Stimulated activated CD4-positive, alpha-beta T cell treated with anti-CD3 and anti-CD28 coated beads, Interleukin-4, amount 100 ng/mL, for 48 hours (primary cell): ENCODE data around the gene CCDC146.
A peak's percentile ranks its signal among the peaks of the same experiment; 100 is the strongest.
"Not testable (repeated sequence)": the region's sequence is repeated elsewhere in the genome, so short reads cannot be mapped to it uniquely, and the experiment has no call there.

Experiments
- DNase-seq, 2 donors: peaks; one replicate each; pipeline ENCODE4 v3.0.0-alpha.2; 2020; ENCODE audit warnings: low read depth in 2 of 2

The CCDC146 gene

GRCh38 chr7:77154917-77155464 is 32.6 kb downstream of the CCDC146 start:
- not testable (repeated sequence) for DNase-seq

- DNase-seq = not testable (repeated sequence)
Observed at GRCh38 chr7:77155601-77156377, 33.4 kb downstream of the CCDC146 start.

DNA sequence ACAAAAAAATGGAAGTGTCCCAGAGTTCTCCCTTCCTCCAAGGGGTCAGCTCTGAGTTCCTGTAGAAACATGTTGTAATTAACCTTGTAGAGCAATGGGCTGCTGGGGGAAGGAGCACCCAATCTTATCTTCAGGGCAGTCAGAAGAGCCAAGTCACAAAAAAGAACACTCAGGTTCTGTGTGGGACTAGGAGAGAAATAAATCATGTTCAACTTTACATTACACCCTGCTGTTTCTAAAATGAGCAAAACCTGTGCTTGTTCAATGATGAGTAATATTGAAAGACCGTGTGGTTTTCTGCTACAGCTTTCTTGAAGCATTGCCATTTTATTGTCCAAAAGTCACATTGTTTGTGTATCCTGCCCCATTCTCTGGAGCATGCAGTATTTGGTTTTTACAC is 34.6 kb downstream of the CCDC146 start:
- not testable (repeated sequence) for DNase-seq

GRCh38 chr7:77157446-77157845 is 35.0 kb downstream of the CCDC146 start:
- DNase-seq = no peak

- not testable (repeated sequence) for DNase-seq
Observed at GRCh38 chr7:77171073-77171472, 48.7 kb downstream of the CCDC146 start.

DNA sequence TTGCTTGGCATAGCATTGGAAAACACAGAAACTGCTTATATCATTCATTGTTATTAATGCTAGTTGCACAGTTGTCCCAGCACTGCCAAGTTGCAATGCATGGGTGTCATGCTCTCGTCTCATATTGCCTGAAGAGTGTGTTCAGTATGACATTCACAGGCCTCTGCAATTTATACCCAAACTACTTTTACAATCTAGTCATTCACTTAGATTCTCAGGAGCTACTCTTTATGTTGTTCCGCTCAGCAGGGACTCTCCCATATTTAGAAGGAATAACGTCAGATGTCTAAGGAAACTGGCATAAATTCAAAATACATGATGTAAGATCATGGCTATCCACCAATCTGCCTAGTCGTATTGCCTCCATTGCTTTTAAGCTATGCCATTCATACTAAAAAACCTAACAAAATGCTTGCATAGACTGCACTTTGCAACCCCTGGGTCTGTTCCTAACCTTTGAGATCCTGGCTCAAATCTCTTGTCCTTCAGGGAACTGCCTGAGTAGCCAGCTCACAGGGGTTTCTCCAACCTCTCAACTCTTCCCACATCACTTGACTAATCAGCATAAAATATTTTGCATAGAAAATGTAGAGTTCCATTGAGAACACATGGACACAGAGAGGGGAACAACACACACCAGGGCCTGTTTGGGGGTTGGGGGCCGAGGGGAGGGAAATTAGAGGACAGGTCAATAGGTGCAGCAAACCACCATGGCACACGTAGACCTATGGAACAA is 50.2 kb downstream of the CCDC146 start:
- not testable (repeated sequence) for DNase-seq

DNA sequence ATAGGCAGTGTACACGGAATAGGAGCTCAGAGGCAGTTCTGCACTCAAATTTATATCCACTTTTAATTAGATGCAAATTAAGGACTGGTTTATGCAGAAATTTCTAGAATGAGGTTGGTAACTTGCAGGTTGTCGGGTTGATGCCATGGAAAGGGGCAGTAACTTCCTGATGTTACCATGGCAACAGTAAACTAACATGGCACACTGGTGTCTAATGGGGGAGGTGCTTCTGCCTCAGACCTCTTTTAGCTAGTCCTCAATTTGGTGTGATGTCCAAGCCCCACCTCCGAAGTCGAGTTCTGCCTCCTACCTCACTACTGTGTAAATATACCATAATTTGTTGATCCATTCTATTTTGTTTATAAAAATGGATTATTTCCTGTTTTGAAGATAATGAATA is 52.0 kb downstream of the CCDC146 start:
- DNase-seq = not testable (repeated sequence)

GRCh38 chr7:77175274-77175800 is 52.9 kb downstream of the CCDC146 start:
- not testable (repeated sequence) for DNase-seq

DNA sequence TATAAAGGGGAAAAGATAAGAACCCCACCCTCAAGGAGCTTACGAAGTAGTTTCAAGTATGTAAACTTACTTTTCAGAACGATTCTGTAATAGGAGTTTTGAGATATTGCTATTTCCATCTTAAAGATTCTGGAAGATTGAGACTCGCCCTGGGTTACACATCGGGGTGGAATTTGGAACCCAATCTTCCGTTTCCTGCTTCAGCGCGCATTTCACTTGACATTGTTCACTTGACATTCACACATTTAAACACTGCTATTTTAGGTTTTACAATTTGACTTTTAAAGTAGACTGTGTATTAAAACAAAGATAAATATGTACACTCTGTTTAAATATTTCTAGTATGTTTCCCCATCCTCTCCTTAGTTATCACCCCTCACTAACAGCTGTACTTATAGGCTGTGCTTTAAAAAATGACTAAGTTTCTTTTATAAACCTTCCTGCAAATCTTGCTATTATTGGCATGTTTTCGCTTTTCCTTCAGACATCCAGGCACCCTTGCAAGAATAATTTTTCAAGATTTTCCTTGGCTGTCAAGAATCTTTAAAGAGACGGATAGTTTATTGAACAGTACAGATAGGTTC is 55.0 kb downstream of the CCDC146 start:
- DNase-seq = not testable (repeated sequence)

- not testable (repeated sequence) for DNase-seq
Observed at GRCh38 chr7:77178024-77178423, 55.6 kb downstream of the CCDC146 start.

DNA sequence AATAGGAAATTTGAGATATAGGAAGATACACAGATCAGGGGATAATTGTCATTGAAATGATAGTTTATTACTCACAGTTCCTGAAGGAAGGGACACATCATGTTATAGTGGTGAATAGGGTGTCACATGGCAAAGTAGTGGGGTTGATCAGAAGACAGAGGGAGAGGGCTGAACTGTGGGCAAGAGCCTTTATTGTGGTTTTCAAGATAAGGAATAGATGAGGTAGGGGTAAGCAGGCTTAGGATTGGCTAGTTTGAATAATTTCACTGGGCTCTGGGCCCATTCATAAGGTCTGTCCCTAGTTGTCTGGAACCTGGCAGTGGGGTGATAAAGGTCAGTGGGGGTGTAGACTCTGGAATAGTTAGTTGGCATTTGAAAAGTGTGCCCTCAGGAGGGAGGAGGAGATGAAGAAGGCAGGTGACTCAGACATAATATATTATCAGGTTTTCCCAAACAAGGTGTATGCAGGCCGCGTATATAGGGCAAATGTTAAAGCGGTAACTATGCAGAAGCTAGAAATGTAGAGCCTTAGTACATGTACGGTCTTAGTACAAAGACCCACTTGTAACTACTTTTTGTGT is 58.7 kb downstream of the CCDC146 start:
- DNase-seq = no peak

- DNase-seq = no peak
Observed at GRCh38 chr7:77181734-77182133, 59.3 kb downstream of the CCDC146 start.

- no peak for DNase-seq
Observed at GRCh38 chr7:77182261-77182660, 59.8 kb downstream of the CCDC146 start.

DNA sequence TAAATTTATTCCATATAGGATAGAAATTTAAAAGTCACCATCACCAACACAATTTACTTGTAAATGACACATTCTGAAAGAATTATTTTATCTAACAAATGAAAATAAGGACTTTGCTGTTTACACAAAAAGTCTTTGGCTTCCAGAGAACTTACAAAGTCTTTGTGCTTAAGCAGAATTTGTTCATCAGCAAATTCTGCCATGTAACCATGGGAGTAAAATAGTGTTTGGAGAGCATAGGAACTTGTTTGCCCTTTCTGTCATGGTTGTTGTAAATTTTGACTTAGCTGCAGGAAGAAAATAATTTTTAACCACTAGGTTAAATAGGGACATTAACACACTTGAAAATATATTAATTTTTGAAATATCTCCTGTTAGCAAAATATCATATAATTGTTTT is 62.0 kb downstream of the CCDC146 start:
- DNase-seq = no peak

GRCh38 chr7:77184990-77185389 is 62.6 kb downstream of the CCDC146 start:
- no peak for DNase-seq

- no peak for DNase-seq
Observed at GRCh38 chr7:77185866-77186265, 63.5 kb downstream of the CCDC146 start.

- DNase-seq = no peak
Observed at GRCh38 chr7:77188731-77189437, 66.5 kb downstream of the CCDC146 start.

DNA sequence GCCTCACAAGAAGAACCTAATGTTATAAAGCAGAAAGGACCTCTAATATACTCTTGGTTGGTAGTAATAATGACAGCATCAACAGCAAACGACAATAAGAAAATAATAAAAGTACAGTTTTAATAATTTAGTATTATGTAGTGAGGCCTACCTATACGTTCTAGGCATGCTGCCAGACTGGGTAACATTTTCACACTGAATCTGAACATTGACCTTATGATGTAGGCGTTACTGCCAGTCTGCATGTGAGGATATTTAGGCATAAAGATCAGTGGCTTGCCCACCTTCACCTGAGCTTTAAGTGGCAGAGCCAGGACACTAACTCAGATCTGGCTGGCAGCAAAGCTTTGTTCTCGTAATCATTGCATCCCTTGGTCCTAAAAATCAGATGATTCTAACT is 74.7 kb downstream of the CCDC146 start:
- DNase-seq = no peak

GRCh38 chr7:77199013-77199966 is 76.9 kb downstream of the CCDC146 start, which contains the start of gene FGL2:
Gene FGL2, minus strand, starts transcription at chr7:77199819. Its CDS starts 26 bp downstream, at chr7:77199793.
- peak; percentile 5 to 10 for DNase-seq

DNA sequence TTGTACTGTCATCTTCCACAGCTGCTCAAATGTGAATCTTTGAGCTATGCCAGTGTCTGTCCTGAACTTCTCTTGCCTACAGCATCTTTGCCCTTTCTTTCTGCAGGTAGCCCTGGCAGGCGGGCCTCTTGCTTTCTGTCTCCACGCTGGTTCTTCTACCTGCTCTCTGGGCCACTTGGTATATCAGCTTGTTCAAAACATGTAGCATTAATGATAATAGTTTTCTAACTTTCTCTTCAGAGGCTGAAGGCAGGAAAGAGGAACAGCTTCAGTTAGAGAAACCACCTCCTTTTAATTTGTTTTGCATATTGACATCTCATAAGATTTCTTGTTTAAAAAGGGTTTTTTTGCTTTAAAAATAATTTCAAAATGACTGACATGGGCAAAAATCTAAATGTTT is 78.1 kb downstream of the CCDC146 start:
- DNase-seq = no peak
